Hepatocyte (in vitro differentiated cells): ENCODE results near the gene ODC1. TPM values are rescaled to one million over a fixed set of nuclear protein-coding genes. Genes with fewer than 3 reads are reported as not detected.

Source experiments
- DNase-seq: peaks from one replicate; pipeline ENCODE4 v3.0.0-alpha.2; 2016; ENCODE audit warnings: low spot score
- H2AFZ ChIP-seq: fragments of 200-600 bp; sonication (generic); 2 replicates; pipeline ENCODE4 v1.6.0; 2016; ENCODE audit warnings: antibody characterized with exemption, mild to moderate bottlenecking
- H3K27ac ChIP-seq: fragments of 200-600 bp; sonication (generic); 2 replicates; pipeline ENCODE4 v1.5.1; 2016; ENCODE audit warnings: mild to moderate bottlenecking
- H3K27me3 ChIP-seq: fragments of 200-600 bp; sonication (generic); 2 replicates; pipeline ENCODE4 v1.6.1; 2016
- H3K36me3 ChIP-seq: fragments of 200-600 bp; sonication (generic); replicated peaks from 2 replicates; pipeline ENCODE4 v1.5.1; 2016; ENCODE audit warnings: low read depth; ENCODE audit not compliant: insufficient read depth
- H3K4me1 ChIP-seq: fragments of 200-600 bp; sonication (generic); 2 replicates; pipeline ENCODE4 v1.5.1; 2016; ENCODE audit warnings: mild to moderate bottlenecking, moderate library complexity; ENCODE audit not compliant: insufficient read depth
- H3K4me2 ChIP-seq: fragments of 200-600 bp; sonication (generic); 2 replicates; pipeline ENCODE4 v1.6.0; 2016
- H3K4me3 ChIP-seq: fragments of 200-600 bp; sonication (generic); 2 replicates; pipeline ENCODE4 v1.5.1; 2016; ENCODE audit warnings: mild to moderate bottlenecking
- H3K79me2 ChIP-seq: fragments of 200-600 bp; sonication (generic); 2 replicates; pipeline ENCODE4 v1.6.0; 2017; ENCODE audit warnings: mild to moderate bottlenecking
- H3K9me2 ChIP-seq: fragments of 200-600 bp; sonication (generic); replicated peaks from 2 replicates; pipeline ENCODE4 v1.6.0; 2017; ENCODE audit warnings: mild to moderate bottlenecking; ENCODE audit not compliant: insufficient read depth
- H3K9me3 ChIP-seq: fragments of 200-600 bp; sonication (generic); 2 replicates; pipeline ENCODE4 v1.5.1; 2016; ENCODE audit warnings: low read depth, mild to moderate bottlenecking
- H4K20me1 ChIP-seq: fragments of 200-600 bp; sonication (generic); 2 replicates; pipeline ENCODE4 v1.6.0; 2016; ENCODE audit warnings: mild to moderate bottlenecking; ENCODE audit not compliant: insufficient read depth, poor library complexity, severe bottlenecking
- CTCF ChIP-seq: fragments of 200-600 bp; sonication (generic); IDR thresholded peaks from 2 replicates; pipeline ENCODE4 v1.5.1; 2016; ENCODE audit warnings: antibody characterized with exemption, mild to moderate bottlenecking; ENCODE audit not compliant: poor library complexity
- EZH2 ChIP-seq: fragments of 200-600 bp; sonication (generic); IDR thresholded peaks from 2 replicates; pipeline ENCODE4 v1.6.1; 2016; ENCODE audit warnings: antibody characterized with exemption, mild to moderate bottlenecking, borderline replicate concordance
- EZH2phosphoT487 ChIP-seq: fragments of 200-600 bp; sonication (generic); IDR thresholded peaks from one replicate; pipeline ENCODE4 v1.6.1; 2018; ENCODE audit warnings: antibody characterized with exemption, mild to moderate bottlenecking, low read depth, moderate library complexity; ENCODE audit not compliant: unreplicated experiment, severe bottlenecking
- WGBS: methylation state at CpG from one replicate; pipeline ENCODE4 v1.1.6; 2016; ENCODE audit warnings: low lambda C conversion rate; ENCODE audit errors: missing lambda C conversion rate; 5-methylcytosine and 5-hydroxymethylcytosine counted together
- polyA plus RNA-seq: library from polyadenylated mRNA; unstranded; fragments of >200 nt; fragmentation: Nextera tagmentation; extraction: Ambion mirVana; gene quantifications from 2 replicates; pipeline ENCODE4 v1.2.1, GENCODE V29; 2016
- total RNA-seq: library from RNA; depleted of rRNA; stranded (reverse); fragments of >200 nt; gene quantifications from 2 replicates; pipeline ENCODE4 v1.2.3, GENCODE V29; 2014

The ODC1 gene
- total and polyA plus RNA-seq, 2 experiments from 2014 or later: 92.8 to 165 TPM

- no peaks in the 10 kb centered on the region for H3K4me1 ChIP-seq
- no peaks in the 10 kb centered on the region for H3K27me3 ChIP-seq
- H2AFZ ChIP-seq: no peak overlapping the region
- H3K4me2 ChIP-seq: no peak overlapping the region
- no peak for DNase-seq
- H3K36me3 ChIP-seq: no peaks in the 10 kb centered on the region
- no peak overlapping the region for H3K27ac ChIP-seq
- TF ChIP-seq EZH2phosphoT487: no peak
- TF ChIP-seq EZH2: no peak
- no peak for TF ChIP-seq CTCF
- no peak overlapping the region for H3K4me3 ChIP-seq
- 76% methylated on average over 15 of the region's 15 CpGs for WGBS
- H3K9me2 ChIP-seq: no peaks in the 10 kb centered on the region
- no peaks in the 10 kb centered on the region for H4K20me1 ChIP-seq
- no peaks in the 10 kb centered on the region for H3K79me2 ChIP-seq
- H3K9me3 ChIP-seq: no peaks in the 10 kb centered on the region
Observed at GRCh38 chr2:10471046-10471571, 23.0 kb upstream of the ODC1 start.

DNA sequence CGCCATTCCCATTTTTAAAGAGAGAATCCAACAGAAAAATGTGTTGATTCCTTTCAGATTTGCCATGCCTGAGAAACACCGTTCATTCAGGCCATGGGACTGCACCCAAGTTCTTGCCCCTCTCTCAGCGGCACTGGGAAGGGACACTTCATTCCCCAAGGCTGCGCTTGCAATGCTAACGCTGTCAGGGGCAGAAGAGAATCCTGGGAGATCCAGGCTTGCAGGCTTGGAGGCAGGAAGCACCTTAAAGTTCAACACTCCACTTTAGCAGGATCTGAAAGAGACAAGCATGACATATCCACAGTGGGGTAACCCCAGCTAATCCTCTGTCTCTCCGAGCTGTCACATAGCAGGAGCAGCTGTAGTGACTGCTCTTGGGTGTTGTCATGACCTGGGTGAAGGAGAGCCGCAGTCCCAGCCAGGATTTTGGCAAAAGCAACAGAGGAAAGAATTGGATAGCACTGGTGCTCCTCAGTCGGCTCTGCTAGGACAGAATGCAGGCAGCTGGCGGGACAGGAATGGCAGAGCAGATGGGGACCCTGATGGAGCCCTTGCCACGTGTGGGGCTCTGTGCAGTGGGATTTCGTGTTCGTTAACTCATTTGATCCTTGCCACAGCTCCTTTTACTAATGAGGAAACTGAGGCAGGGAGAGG lies 22.0 kb upstream of the ODC1 start:
- Histone ChIP-seq H3K27me3 (no peaks in the 10 kb centered on the region), H3K9me3 (no peaks in the 10 kb centered on the region), H3K4me3 (no peak overlapping the region), H3K27ac (no peak overlapping the region), H3K4me1 (no peaks in the 10 kb centered on the region), H2AFZ (no peak overlapping the region), H3K9me2 (no peaks in the 10 kb centered on the region), H4K20me1 (no peaks in the 10 kb centered on the region), H3K4me2 (no peak overlapping the region), H3K36me3 (no peaks in the 10 kb centered on the region), H3K79me2 (no peaks in the 10 kb centered on the region)
- DNase-seq: no peak
- TF ChIP-seq EZH2 (no peak), EZH2phosphoT487 (no peak), CTCF (no peak)
- WGBS: 88% methylated on average over 12 of the region's 12 CpGs

GRCh38 chr2:10469301-10469700 lies 21.2 kb upstream of the ODC1 start:
- no peak overlapping the region for H3K27ac ChIP-seq
- TF ChIP-seq EZH2phosphoT487 (no peak), EZH2 (no peak)
- no peaks in the 10 kb centered on the region for H3K36me3 ChIP-seq
- no peaks in the 10 kb centered on the region for H3K4me1 ChIP-seq
- H4K20me1 ChIP-seq: no peaks in the 10 kb centered on the region
- H3K9me3 ChIP-seq: no peaks in the 10 kb centered on the region
- no peak overlapping the region for H3K4me2 ChIP-seq
- no peaks in the 10 kb centered on the region for H3K27me3 ChIP-seq
- 89% methylated on average over 4 of the region's 4 CpGs for WGBS
- no peaks in the 10 kb centered on the region for H3K9me2 ChIP-seq
- H3K79me2 ChIP-seq: no peaks in the 10 kb centered on the region
- H2AFZ ChIP-seq: no peak overlapping the region
- no peak overlapping the region for H3K4me3 ChIP-seq
- DNase-seq: no peak

DNA sequence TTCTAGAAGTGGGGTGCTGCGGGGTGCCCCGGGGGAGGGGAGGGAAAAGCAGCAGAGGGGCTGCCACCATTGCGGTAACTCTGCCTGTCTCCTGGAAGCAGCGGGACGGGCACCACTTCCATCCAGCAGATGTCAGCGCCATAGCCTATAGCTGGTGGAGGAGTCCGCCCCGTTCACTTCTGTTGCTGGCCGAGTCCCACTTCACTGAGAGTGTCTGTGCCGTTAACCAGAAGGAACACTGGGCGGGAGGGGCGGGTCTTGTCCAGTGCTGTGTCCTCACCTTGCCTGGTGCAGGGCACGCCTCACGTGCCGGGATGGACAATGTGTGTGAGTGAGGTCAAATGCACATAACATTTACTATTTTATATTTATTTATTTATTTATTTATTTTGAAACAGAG lies 19.3 kb upstream of the ODC1 start:
- Histone ChIP-seq H3K4me2 (no peak overlapping the region), H3K27ac (no peak overlapping the region), H3K36me3 (no peaks in the 10 kb centered on the region), H3K27me3 (no peaks in the 10 kb centered on the region), H3K4me3 (no peak overlapping the region), H3K9me3 (no peaks in the 10 kb centered on the region), H3K9me2 (no peaks in the 10 kb centered on the region), H3K79me2 (no peaks in the 10 kb centered on the region), H2AFZ (no peak overlapping the region), H4K20me1 (no peaks in the 10 kb centered on the region), H3K4me1 (no peaks in the 10 kb centered on the region)
- WGBS: 87% methylated on average over 14 of the region's 15 CpGs
- DNase-seq: no peak
- TF ChIP-seq EZH2phosphoT487 (no peak), CTCF (no peak), EZH2 (no peak)
